ENCODE measurements around the gene PC. TPM values are rescaled to one million over a fixed set of nuclear protein-coding genes. Genes with fewer than 3 reads are reported as not detected.

Gene PC
- total and polyA plus RNA-seq, 2 donors (not counting 3 experiments of a cell fraction or from before 2014, with no cell fraction given), result 5.5 to 17.5 TPM

DNA sequence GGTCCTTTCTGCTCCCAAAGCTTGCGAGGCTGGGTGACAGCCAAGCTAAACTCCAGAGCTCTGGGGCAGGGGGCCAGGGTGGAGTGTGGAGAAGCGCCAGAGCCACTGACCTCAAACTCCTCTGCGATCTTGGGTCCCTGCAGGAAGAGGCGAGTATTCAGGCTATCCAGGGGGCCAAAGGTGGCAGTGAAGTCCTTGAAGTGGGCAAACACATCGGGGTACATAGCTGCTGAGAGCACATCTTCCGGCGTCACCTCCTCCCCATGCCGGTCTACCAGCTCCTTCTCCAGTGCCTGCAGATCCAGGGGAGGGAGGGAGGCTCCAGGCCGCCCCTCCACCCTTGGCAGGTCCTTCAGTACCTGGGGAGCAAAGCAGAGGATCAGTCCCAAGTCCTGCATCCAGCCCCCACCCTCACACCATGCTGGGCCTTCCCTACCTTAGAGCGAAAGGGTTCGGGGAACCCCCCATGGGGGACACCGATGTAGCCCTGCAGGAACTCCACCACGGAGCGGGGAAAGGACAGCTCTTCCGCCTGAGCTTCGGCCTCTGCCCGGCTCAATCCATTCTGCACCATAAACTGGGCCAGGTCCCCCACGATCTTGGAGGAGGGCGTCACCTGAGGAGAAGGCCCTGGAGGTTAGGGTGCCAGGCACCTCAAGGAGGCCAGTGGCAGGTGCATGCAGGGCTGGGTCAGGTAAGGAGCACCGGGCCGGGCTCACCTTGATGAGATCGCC lies 108.5 kb downstream of the PC start:
- H3K9me3 ChIP-seq (replicated peaks; ENCODE audit: control insufficient read depth, insufficient read depth, low read length), result no peaks in the 10 kb centered on the region
- TF ChIP-seq, protein P1, sequence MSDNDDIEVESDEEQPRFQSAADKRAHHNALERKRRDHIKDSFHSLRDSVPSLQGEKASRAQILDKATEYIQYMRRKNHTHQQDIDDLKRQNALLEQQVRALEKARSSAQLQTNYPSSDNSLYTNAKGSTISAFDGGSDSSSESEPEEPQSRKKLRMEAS (IDR thresholded peaks at IDR 0.05; ENCODE audit: insufficient read depth, insufficient read length), result no peak
- TF ChIP-seq FOS (IDR thresholded peaks at IDR 0.05; ENCODE audit: borderline replicate concordance, insufficient read depth, low read length) (no peak), MYC (IDR thresholded peaks at IDR 0.05; ENCODE audit: low read depth, low read length) (no peak), POLR2A (IDR thresholded peaks at IDR 0.05; ENCODE audit: low read depth, low read length) (no peak), JUN (IDR thresholded peaks at IDR 0.05; ENCODE audit: borderline replicate concordance, insufficient read depth, insufficient read length, low read depth) (no peak), EZH2 (IDR thresholded peaks at IDR 0.05; ENCODE audit: borderline replicate concordance, low read depth, low read length, severe bottlenecking) (no peak), GATA2 (IDR thresholded peaks at IDR 0.05; ENCODE audit: insufficient read depth, insufficient read length, low read depth, low read length) (no peak), POLR2AphosphoS5 (IDR thresholded peaks at IDR 0.05; ENCODE audit: insufficient read depth, low read depth, low read length) (no peak)
- TF ChIP-seq, protein P2, sequence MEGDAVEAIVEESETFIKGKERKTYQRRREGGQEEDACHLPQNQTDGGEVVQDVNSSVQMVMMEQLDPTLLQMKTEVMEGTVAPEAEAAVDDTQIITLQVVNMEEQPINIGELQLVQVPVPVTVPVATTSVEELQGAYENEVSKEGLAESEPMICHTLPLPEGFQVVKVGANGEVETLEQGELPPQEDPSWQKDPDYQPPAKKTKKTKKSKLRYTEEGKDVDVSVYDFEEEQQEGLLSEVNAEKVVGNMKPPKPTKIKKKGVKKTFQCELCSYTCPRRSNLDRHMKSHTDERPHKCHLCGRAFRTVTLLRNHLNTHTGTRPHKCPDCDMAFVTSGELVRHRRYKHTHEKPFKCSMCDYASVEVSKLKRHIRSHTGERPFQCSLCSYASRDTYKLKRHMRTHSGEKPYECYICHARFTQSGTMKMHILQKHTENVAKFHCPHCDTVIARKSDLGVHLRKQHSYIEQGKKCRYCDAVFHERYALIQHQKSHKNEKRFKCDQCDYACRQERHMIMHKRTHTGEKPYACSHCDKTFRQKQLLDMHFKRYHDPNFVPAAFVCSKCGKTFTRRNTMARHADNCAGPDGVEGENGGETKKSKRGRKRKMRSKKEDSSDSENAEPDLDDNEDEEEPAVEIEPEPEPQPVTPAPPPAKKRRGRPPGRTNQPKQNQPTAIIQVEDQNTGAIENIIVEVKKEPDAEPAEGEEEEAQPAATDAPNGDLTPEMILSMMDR (IDR thresholded peaks at IDR 0.05; ENCODE audit: extremely low read depth in 1 of 2, insufficient read depth in 1 of 2, low read depth in 1 of 2, low read length in 2 of 2), result no peak
- no peak overlapping the region for H2AFZ ChIP-seq (ENCODE audit: low read depth, low read length)
- H3K36me3 ChIP-seq (ENCODE audit: control insufficient read depth in 2 of 2, extremely low read depth in 1 of 2, insufficient read depth in 2 of 2, low read length in 2 of 2), result peaks cover 7 to 13% of the 10 kb centered on the region in 2 experiments
- POLR2A ChIA-PET, result no interaction called here
- H3K27ac ChIP-seq (ENCODE audit: insufficient read depth, low read depth, low read length), result no peak overlapping the region
- FAIRE-seq (no peak), DNase-seq (ENCODE audit: low read depth, low spot score) (no peak)
- dilution Hi-C loops (cut with MboI; ENCODE audit: extremely low pct_ligation_motif_present, low sequenced_read_pairs) (no loop called here), intact Hi-C loops (cut with micrococcal nuclease) (loop anchor here (10.0 kb wide), 1 partner anchor 775 kb away; the partner anchor contains the start of gene NUDT8)
- peaks cover 8% of the 10 kb centered on the region for H3K4me1 ChIP-seq (ENCODE audit: control insufficient read depth, extremely low read depth, insufficient read depth, low read length)
- H3K9ac ChIP-seq (replicated peaks; ENCODE audit: extremely low read depth, insufficient read depth, low read length), result no peak overlapping the region
- no peak overlapping the region for H3K4me2 ChIP-seq (ENCODE audit: insufficient read depth, low read length)
- H4K20me1 ChIP-seq (replicated peaks; ENCODE audit: control insufficient read depth, extremely low read depth, insufficient read depth, low read length), result no peaks in the 10 kb centered on the region
- H3K9me1 ChIP-seq (replicated peaks; ENCODE audit: control insufficient read depth, extremely low read depth, insufficient read depth, low read length), result no peaks in the 10 kb centered on the region
- CTCF ChIA-PET, result interaction anchor here (1.0 to 1.2 kb wide), 2 partner anchors 15 to 126 kb away, joined by 3 read pairs; no protein-coding TSS in a partner anchor
- no peak overlapping the region for H3K4me3 ChIP-seq (replicated peaks in 1 of 3; ENCODE audit: insufficient read depth in 1 of 3, low read depth in 1 of 3, low read length in 3 of 3)
- no TSS peak for BruUV-seq (replicated peaks)
- no peaks in the 10 kb centered on the region for H3K27me3 ChIP-seq (ENCODE audit: control insufficient read depth in 2 of 2, insufficient read depth in 2 of 2, low read length in 2 of 2)
- H3K79me2 ChIP-seq (ENCODE audit: control insufficient read depth, insufficient read depth, low read length), result peaks cover 10% of the 10 kb centered on the region

Data from endothelial cell of umbilical vein (primary cell).